ENCODE results near the gene SFMBT1.

DNA sequence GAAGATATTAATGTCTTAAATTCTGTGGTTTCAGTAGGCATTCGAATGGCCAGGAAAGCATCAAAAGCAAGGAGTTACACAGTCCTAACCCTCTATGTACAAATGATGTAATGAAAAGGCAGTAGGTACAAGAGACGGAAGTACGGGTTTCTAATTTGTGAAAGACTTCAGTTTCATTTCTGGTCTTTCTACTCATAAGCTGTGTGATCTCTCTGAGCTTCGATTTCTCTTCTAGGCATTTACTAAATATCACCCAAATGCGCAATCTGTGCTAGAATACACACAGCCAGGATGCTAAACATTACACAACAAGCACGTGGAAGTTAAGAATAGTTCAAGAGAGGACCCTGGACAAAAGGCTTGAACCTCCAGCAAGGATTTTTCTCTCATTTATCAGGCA, 130.6 kb downstream of the SFMBT1 start:
- TF ChIP-seq, protein P1, sequence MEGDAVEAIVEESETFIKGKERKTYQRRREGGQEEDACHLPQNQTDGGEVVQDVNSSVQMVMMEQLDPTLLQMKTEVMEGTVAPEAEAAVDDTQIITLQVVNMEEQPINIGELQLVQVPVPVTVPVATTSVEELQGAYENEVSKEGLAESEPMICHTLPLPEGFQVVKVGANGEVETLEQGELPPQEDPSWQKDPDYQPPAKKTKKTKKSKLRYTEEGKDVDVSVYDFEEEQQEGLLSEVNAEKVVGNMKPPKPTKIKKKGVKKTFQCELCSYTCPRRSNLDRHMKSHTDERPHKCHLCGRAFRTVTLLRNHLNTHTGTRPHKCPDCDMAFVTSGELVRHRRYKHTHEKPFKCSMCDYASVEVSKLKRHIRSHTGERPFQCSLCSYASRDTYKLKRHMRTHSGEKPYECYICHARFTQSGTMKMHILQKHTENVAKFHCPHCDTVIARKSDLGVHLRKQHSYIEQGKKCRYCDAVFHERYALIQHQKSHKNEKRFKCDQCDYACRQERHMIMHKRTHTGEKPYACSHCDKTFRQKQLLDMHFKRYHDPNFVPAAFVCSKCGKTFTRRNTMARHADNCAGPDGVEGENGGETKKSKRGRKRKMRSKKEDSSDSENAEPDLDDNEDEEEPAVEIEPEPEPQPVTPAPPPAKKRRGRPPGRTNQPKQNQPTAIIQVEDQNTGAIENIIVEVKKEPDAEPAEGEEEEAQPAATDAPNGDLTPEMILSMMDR (IDR thresholded peaks at IDR 0.05; ENCODE audit: low read depth, low read length, poor library complexity, severe bottlenecking): no peak
- TF ChIP-seq EZH2phosphoT487 (IDR thresholded peaks at IDR 0.05; ENCODE audit: borderline replicate concordance, low read length): no peak
